Measurements from ENCODE around the gene SPATA31A6.
"Not testable (repeated sequence)": the region's sequence is repeated elsewhere in the genome, so short reads cannot be mapped to it uniquely, and the experiment has no call there.

- not testable (repeated sequence) for TF ChIP-seq CTCF (conservative IDR thresholded peaks at IDR 0.05; ENCODE audit: low read depth, low read length); EZH2phosphoT487 (IDR thresholded peaks at IDR 0.05; ENCODE audit: borderline replicate concordance, low read length)
Observed at GRCh38 chr9:42237381-42237780, 53.9 kb downstream of the SPATA31A6 start.
